HG03432 (cell line): Measurements from ENCODE around the gene KRTAP4-9.
"Not testable (repeated sequence)": the region's sequence is repeated elsewhere in the genome, so short reads cannot be mapped to it uniquely, and the experiment has no call there.

ENCODE experiments used
- ATAC-seq: cut with Tn5 transposase; IDR thresholded peaks from one replicate; pipeline ENCODE4 v1.9.1; 2021; ENCODE audit warnings: mild to moderate bottlenecking, moderate library complexity; ENCODE audit not compliant: unreplicated experiment

The KRTAP4-9 gene

DNA sequence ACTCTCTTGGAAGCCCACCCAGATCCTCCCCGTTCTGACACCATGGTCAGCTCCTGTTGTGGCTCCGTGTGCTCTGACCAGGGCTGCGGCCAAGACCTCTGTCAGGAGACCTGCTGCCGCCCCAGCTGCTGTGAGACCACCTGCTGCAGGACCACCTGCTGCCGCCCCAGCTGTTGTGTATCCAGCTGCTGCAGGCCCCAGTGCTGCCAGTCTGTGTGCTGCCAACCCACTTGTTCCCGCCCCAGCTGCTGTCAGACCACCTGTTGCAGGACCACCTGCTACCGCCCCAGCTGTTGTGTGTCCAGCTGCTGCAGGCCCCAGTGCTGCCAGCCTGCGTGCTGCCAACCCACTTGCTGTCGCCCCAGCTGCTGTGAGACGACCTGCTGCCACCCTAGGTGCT, at the start of gene KRTAP4-9:
TSS of gene KRTAP4-9 (plus strand) at position 43 of the 400 bp plus-strand sequence. CDS start at position 43, 0 bp downstream.
- ATAC-seq = not testable (repeated sequence)

DNA sequence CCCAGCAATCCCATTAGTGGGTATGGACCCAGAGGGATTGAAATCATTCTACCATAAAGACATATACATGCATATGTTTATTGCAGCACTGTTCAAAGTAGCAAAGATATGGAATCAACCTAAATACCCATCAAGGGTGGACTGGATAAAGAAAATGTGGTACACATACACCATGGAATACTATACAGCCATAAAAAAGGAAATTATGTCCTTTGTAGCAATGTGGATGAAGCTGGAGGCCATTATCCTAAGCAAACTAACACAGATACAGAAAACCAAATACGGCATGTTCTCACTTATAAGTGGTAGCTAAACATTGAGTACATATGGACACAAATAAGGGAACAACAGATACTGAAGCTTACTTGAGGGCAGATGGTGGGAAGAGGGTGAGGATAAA, 47.6 kb upstream of the KRTAP4-9 start:
- no peak for ATAC-seq

DNA sequence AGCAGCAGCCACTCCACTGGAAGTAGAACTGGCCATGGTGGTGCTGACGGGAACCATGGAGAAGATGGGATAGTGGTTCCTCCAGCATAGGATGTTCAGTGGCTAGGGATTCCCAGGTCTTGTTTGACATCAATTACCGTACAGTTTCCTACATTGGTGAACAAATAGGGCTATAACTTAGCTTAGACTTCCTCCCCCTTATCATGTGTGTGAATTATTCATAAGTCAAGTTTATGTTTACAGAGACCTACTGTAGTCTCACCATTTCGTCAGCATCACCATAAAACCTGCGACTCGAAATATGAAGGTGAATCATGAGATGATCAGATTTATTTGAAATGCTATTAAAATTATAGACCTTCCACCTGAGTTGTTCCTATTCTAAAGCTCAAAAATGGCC, 46.4 kb upstream of the KRTAP4-9 start:
- no peak for ATAC-seq

DNA sequence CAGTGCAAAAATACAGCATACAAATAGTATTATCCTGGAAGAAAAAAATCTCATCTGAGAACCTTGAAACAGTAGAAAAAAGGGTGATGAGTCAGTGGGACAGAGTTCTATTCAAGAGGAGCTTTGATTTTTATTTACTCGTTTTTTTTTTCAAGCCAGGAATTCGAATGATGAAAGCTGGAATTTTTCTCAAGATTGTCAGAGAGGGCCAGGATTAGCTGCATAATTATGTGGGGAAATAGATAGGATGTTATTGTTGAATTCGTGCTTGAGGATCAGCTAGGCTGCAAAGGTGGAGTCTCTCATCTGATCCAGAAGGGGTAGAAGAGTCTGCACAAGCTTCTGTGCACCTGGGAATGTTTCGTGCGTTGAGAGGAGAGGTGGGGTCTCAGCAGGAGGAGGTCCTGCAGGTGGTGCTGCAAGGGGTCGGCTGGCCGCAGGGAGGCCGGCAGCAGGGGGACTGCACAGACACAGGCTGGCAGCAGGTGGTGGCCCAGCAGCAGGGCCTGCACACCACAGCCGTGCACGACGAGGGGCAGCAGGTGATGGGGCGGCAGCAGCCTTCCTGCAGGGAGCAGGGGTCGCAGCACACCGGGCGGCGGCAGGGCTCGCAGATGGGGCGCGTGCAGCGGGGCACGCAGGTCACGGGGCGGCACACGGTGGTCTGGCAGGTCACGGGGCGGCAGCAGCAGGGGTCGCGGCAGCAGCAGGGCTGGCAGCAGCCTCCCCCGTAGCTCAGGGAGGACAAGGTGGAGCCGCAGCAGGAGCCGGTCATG, 45.7 kb upstream of the KRTAP4-9 start:
- not testable (repeated sequence) for ATAC-seq

DNA sequence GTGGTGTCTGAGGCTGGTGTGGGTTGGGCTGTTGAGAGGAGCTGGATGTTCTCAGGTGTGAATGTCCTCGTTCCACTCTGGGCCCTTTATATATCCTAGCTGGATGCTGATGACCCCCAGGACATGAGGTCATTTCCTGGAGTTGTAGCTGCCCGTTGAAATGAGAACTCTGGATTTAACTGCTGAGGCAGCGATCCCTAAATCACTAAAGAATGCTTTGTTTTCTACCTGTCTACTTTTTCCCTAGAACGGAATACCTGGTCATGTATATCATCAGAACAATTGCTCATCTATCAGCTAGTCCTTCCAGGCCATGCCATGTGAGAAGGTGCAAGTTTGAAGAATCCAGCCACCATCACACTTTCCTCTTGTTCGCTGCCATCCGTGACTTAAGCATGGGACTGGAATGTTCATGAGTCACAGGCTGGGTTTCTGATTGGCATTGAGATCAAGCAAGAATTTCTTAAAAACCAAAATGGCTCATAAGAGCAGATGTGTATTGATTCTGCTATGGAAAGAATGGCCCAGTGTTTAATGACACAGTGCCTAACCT, 45.1 kb upstream of the KRTAP4-9 start, which contains the start of gene KRTAP2-3:
TSS of gene KRTAP2-3 (minus strand) at position 63 of the 553 bp plus-strand sequence. CDS start 64 bp downstream, outside the sequence.
- no peak for ATAC-seq

DNA sequence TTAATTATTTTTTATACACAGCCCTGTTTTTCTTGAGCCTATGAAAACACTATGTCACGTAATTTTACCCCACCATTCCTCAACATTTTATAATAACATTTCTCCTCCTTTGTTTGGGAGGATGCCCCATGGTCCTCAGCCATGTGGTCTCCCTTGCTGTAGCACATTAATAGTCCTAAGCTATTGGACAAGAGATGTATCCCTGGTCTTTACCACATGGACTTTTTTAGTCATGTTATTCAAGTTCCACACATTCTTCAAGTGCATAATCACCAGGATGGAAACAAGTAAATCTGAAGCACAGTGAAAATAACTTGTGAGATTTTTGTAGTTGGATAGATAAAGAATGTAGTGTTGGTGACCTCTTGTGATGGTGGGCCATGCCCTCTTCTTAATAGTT, 43.2 kb upstream of the KRTAP4-9 start:
- no peak for ATAC-seq

DNA sequence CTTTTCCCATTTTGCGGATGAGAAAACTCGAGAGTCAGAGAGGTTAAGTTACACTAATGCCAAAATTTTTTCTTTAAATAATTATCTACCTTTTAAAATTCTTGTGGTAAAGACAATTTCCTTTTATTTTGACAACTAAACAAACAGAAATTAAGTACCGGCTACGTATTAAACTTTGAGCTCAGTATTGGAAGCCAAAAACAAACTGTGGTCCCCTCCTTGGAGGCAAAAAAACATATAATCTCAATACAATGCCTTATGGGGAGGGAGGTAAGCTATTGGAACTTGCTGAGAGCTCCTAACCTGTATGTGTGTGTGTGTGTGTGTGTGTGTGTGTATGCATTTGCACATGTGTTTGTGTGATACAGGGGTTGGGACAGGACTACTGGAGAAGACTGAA, 41.7 kb upstream of the KRTAP4-9 start:
- ATAC-seq = no peak

DNA sequence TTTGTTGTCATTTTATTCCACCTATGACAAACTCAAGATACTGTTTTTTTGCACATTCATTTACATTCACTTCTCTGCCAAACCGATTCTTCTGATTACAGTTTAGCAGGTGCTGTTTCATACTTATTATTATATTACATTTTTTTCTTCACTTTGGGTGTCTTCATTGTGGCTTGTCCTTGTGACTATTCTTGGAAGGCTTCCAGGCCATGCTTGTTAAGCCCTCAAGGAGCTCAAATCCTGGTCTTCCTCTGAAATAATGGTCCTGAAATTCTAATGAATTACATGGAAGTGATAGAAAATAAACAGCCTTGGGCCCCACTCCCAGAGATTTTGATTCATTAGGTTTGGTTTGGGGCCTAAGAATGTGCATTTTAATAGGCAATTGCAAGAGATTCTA, 40.9 kb upstream of the KRTAP4-9 start:
- ATAC-seq = no peak

DNA sequence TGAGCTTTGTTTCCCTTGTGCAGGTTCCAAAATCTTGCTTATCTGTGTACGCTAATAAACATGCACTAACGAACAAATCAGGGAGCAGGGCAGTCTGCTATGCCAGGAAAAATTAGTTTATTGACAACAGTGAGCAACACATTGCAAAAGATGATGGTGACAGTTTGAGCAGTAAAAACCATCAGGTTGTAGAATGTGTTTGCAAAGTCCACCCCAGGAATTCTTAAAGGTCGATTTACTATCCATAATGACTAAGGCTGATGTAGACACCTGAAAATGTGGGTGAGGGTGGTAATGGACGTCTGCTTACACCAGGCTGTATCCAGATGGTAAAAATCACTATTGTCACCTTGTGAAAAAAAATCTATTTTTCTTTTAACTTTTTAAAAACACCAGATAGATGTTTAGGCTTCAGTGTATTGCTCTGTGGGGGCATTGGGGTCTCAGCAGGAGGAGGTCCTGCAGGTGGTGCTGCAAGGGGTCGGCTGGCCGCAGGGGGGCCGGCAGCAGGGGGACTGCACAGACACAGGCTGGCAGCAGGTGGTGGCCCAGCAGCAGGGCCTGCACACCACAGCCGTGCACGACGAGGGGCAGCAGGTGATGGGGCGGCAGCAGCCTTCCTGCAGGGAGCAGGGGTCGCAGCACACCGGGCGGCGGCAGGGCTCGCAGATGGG, 40.0 kb upstream of the KRTAP4-9 start:
- not testable (repeated sequence) for ATAC-seq

DNA sequence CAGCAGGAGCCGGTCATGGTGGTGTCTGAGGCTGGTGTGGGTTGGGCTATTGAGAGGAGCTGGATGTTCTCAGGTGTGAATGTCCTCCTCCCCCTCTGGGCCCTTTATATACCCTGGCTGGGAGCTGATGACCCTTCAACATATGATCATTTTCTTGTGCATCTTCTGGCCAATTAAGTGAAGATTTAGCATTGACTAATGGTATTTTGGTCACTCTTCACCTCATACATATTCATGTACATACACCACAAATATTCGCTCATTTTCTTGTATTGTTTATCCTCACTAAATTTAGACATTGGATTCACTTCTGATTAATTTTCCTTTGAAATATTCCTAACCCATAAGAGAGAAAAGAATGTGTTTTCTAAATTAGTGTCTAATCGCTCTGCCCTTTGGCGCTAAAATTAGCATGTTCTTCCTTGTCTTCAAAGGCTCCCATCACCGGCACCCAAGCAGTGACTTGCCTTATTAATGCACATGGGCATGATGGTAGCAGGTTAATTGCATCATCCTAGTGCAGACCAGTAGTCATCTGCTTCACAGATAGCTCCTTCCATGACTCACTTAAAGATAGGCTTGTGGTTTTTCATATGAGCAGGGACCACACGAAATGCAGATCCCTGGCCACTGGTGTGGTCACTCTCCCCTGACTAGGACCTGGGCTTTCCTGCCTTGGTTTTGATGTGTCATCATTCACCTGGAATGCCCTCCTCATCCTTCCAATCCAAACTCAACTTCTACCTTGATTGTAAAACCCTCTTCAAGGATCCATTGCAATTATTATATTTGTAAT, 39.2 kb upstream of the KRTAP4-9 start, which contains the start of gene KRTAP2-4:
TSS of gene KRTAP2-4 (minus strand) at position 51 of the 796 bp plus-strand sequence. CDS start at position 17, 34 bp downstream.
- ATAC-seq = no peak

DNA sequence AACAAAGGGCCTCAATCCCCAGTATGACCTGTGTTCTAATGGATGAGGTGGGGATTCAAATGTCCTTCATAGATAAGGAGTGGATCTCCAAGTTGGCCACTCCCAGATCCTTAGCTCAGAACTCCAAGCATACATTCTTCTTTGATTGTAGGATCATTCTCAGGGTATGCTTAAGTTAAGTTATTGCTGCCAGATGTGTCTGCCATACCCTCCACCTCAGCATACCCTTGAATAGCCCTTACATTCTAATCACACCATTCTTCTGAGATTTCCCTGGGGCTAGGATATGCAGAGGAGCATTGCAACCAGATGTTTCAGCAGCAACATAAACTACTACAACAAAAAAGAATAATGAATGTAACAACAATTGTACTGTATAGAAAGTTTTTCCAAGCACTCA, 37.9 kb upstream of the KRTAP4-9 start:
- no peak for ATAC-seq

DNA sequence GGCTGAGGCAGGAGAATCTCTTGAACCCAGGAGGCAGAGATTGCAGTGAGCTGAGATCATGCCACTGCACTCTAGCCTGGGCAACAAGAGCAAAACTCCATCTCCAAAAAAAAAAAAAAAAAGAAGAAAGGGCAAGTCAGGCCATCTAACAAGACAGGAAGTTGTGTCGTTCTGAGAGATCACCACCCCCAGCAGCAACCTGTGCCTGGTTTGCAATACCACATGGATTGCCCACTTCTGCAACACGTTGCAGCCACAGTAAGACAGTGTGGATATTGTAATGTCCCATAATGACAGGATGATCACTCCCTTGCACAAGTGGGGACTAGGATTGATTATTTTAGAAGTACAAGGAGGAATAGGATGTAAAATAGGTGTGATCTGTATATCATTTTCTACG, 36.2 kb upstream of the KRTAP4-9 start:
- ATAC-seq = no peak

DNA sequence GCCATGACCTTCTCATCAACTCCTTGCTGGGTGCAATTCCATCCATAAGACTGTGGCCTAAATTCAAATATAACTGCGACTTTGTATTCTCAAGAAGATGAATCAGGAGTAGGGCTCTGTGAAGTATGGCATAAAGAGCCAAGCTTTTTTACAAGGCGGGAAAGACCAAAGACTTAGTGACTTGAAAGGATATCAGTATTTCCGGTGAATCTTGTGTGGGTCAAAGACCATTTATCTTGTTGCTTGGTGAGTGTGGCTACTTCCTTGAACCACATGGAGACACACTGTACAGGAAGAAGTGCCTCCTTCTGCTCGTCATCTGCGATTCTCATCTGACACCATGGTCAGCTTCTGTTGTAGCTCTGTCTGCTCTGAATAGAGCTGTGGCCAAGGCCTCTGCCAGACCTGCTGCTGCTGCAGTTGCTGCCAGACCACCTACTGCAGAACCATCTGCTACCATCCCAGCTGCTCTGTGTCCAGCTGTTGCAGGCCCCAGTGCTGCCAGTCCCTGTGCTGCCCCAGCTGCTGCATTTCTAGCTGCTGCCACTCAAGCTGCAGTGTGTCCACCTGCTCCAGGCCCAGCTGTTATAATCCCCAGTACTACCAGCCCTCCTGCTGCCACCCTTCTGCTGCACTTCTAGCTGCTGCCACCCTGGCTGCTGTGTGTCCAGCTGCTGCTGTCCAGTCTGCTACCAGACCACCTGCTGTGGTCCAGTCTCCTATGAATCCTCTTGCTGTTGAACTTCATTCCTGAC, 33.4 kb upstream of the KRTAP4-9 start:
- ATAC-seq = no peak

DNA sequence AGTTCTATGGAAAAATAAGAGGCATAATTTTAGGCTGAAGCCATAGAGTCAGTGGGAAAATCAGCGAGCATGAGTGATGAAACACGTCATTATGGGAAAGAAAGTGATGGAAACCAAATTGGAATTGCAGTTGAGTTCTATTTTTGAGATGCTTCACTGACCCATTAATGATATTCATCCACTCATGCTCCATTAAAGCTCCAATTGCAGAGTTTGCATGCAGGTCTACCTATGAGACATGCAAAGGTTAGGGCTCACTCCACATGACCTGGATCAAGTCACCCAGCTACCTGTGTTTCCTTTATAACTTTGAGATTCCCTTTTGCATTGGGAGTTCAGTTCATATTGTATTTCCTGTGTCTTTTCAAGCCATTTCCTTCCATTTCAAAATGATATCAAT, 31.5 kb upstream of the KRTAP4-9 start:
- ATAC-seq = no peak

DNA sequence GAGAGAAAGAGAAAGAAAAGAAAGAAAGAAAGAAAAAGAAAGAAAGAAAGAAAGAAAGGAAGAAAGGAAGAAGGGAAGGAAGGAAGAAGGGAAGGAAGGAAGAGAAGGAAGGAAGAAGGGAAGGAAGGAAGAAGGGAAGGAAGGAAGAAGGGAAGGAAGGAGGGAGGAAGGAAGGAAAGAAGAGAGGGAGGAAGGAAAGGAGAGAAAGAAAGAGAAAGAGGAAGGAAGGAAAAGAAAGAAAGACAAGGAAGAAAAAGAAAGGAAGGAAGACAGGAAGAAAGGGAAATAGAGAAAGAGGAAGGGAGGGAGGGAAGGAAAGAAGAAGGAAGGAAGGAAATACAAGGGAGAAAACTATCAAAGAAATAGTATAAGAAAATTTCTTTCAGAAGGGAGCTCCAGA, 28.4 kb upstream of the KRTAP4-9 start:
- ATAC-seq = no peak

DNA sequence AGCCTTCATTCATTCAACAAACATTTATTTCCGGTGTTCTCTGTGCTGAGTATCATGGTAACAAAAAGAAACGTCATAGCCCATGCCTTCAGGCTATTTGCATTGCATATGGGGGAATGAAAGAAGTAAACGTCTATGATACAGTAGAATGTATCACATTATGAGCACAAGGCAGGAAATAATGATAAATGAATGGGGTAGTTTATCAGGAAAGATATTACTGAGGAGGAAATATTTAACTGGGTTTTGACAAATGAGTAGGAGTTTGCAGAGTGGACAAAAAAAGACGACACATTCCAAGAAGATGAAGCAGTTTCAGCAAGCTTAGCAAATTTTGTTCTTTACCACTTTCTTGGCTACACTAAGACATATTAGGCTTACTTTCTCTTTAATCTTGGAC, 22.6 kb upstream of the KRTAP4-9 start:
- no peak for ATAC-seq

DNA sequence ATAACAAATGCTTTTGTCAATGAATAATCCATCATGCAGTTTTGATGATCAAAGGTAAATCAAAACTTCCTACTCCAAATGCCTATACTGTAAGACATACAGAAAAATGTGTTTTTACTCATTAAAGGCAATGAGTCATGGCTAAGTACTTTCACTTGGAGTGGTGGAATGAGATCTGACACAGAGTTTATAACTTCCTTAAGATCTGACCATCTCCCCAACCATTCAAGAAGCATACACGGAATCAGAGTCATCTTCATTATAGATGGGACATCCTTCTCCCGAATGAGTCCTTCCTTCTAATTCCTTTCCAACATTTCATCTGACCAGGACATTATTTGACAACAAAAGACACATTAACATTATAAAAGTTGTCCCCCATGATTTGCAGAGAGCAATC, 21.8 kb upstream of the KRTAP4-9 start:
- not testable (repeated sequence) for ATAC-seq

DNA sequence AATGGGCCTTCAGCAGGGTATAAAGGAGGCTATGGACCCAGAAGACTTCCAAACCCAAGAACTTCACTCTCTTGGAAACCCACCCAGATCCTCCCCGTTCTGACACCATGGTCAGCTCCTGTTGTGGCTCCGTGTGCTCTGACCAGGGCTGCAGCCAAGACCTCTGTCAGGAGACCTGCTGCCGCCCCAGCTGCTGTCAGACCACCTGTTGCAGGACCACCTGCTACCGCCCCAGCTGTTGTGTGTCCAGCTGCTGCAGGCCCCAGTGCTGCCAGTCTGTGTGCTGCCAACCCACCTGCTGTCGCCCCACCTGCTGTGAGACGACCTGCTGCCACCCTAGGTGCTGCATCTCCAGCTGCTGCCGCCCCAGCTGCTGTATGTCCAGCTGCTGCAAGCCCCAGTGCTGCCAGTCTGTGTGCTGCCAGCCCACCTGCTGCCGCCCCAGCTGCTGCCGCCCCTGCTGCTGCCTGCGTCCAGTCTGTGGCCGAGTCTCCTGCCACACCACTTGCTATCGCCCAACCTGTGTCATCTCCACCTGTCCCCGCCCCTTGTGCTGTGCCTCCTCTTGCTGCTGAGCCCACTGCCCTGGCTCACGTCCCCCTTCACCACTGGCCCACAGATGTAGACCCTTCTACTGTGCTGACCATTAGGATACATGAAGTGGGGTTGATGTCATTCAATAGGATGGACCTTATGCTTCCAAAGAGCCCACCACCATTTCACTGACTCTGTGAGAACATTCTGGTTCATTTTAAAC, 20.9 kb upstream of the KRTAP4-9 start, which contains the start of gene KRTAP4-7:
TSS of gene KRTAP4-7 (plus strand) at position 51 of the 757 bp plus-strand sequence. CDS start at position 108, 57 bp downstream.
- ATAC-seq = not testable (repeated sequence)

DNA sequence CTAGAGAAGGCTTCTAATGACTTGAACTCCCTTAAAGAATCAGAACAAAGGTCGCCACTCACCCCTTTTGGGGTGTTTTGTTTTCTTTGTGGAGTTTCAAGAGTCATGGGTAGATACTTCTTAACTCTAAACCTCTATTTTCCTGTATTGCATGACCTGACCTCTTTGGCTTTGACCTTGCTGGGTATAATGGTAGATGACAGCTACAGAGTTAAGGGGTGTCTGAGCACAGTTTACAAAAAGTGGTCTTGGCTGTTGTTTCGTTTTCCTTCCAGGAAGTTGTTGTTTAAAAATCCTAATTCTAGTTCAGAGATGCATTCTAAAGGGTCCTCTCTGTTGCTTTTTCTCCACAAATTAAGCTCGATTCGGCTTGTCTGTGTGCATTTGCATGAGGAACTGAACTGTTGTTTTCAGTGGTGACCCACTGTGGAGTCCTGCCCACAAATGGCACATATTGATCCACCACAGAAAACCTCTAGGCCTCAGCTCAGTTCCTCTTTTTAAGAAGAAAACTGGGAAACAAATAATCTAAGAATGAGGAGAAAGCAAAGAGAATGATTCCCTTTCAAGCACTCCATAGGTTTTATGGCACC, 16.3 kb upstream of the KRTAP4-9 start:
- ATAC-seq = not testable (repeated sequence)
